HCT116 (cell line): ENCODE results near the gene ROR2. TPM values are rescaled to one million over a fixed set of nuclear protein-coding genes. Genes with fewer than 3 reads are reported as not detected.

ENCODE experiments used
- ATAC-seq: fragments of 200-7000 bp; cut with Tn5 transposase; 2 replicates; pipeline ENCODE4 v1.9.1; 2020; ENCODE audit warnings: mild to moderate bottlenecking, moderate library complexity
- BruUV-seq: library from RNA; stranded (reverse); fragments of 400-500 nt; replicated peaks from 2 replicates; lab custom pipeline; 2021; lab: Mats Ljungman, UMichigan
- CTCF ChIA-PET: fragments of 300-600 bp; sonication (Branson Sonifier 250); formaldehyde crosslinking; loops from one replicate; lab custom pipeline; 2021; ENCODE audit warnings: antibody characterized with exemption; lab: Charles Lee
- POLR2A ChIA-PET: fragments of 300-600, 350-600 bp; sonication (Branson Sonifier 250); formaldehyde crosslinking; loops from one replicate; lab custom pipeline; 2021; ENCODE audit warnings: antibody characterized with exemption; lab: Charles Lee
- RAD21 ChIA-PET, 2 experiments: fragments of 300-600 bp; sonication (Branson Sonifier 250); formaldehyde crosslinking; loops; one replicate each; lab custom pipeline; 2023; ENCODE audit warnings: low total read pairs in 2 of 2; ENCODE audit not compliant: uncharacterized antibody in 2 of 2, unreplicated experiment in 2 of 2, low non-redundant PET in 1 of 2; lab: Charles Lee
- DNase-seq: peaks from one replicate; pipeline ENCODE4 v3.0.0-alpha.2; 2010; ENCODE audit warnings: low read depth, low spot score
- H2AFZ ChIP-seq: fragments of 200-600 bp; shearing (Covaris generic), sonication (generic); 2 replicates; pipeline ENCODE4 v1.6.1; 2017; ENCODE audit warnings: low read depth, mixed run types, mixed read lengths, antibody characterized with exemption, low read length; ENCODE audit not compliant: poor library complexity, severe bottlenecking
- H3K27ac ChIP-seq: 2 replicates; pipeline ENCODE4 v1.5.1; 2012; ENCODE audit warnings: low read depth, low read length
- H3K27me3 ChIP-seq: fragments of 200-600 bp; sonication (generic); 2 replicates; pipeline ENCODE4 v1.6.1; 2016; ENCODE audit warnings: mixed run types, low read length, mixed read lengths; ENCODE audit not compliant: insufficient read depth
- H3K36me3 ChIP-seq, 2 experiments: fragments of 200-500 bp in 1 of 2; fragments of 200-600 bp in 1 of 2; sonication (Bioruptor generic) in 1 of 2; sonication (generic) in 1 of 2; 2 replicates each; pipeline versions ENCODE4 v1.5.1 to v1.6.1; 2014 to 2016; ENCODE audit warnings: low read length in 2 of 2, inconsistent platforms in 1 of 2, mixed read lengths in 1 of 2, mixed run types in 1 of 2; ENCODE audit not compliant: insufficient read depth in 2 of 2, control insufficient read depth in 1 of 2
- H3K4me1 ChIP-seq, 2 experiments: fragments of 200-600 bp in 1 of 2; sonication (generic) in 1 of 2; 2 replicates each; pipeline versions ENCODE4 v1.5.1 to v1.6.1; 2012 to 2017; ENCODE audit warnings: low read length in 2 of 2, inconsistent platforms in 1 of 2, mild to moderate bottlenecking in 1 of 2, mixed read lengths in 1 of 2, mixed run types in 1 of 2, moderate library complexity in 1 of 2; ENCODE audit not compliant: insufficient read depth in 2 of 2, control insufficient read depth in 1 of 2
- H3K4me2 ChIP-seq: fragments of 200-600 bp; sonication (generic); 2 replicates; pipeline ENCODE4 v1.6.1; 2017; ENCODE audit warnings: mixed run types, low read length, mixed read lengths
- H3K4me3 ChIP-seq, 2 experiments: fragments of 200-600 bp in 1 of 2; sonication (generic) in 1 of 2; replicated peaks in 1 of 2; 2 replicates each; pipeline ENCODE4 v1.5.1; 2011 to 2016; ENCODE audit warnings: low read length in 2 of 2, control low read depth in 1 of 2, low read depth in 1 of 2, mild to moderate bottlenecking in 1 of 2, mixed read lengths in 1 of 2, mixed run types in 1 of 2
- H3K79me2 ChIP-seq: fragments of 200-600 bp; sonication (generic); 2 replicates; pipeline ENCODE4 v1.6.1; 2017; ENCODE audit warnings: mild to moderate bottlenecking, mixed run types, low read length, moderate library complexity, mixed read lengths; ENCODE audit not compliant: insufficient read depth
- H3K9ac ChIP-seq: fragments of 200-600 bp; sonication (generic); 2 replicates; pipeline ENCODE4 v1.6.1; 2016; ENCODE audit warnings: low read length, mixed read lengths
- H3K9me2 ChIP-seq: fragments of 200-600 bp; sonication (generic), shearing (Covaris generic); 2 replicates; pipeline ENCODE4 v1.6.1; 2017; ENCODE audit warnings: mixed run types, mild to moderate bottlenecking, moderate library complexity; ENCODE audit not compliant: insufficient read depth
- H3K9me3 ChIP-seq, 2 experiments: fragments of 200-500 bp in 1 of 2; fragments of 200-600 bp in 1 of 2; sonication (Bioruptor generic) in 1 of 2; sonication (generic) in 1 of 2; 2 replicates each; pipeline ENCODE4 v1.6.1; 2014 to 2017; ENCODE audit warnings: low read length in 2 of 2, mixed read lengths in 2 of 2, inconsistent platforms in 1 of 2, low read depth in 1 of 2, mild to moderate bottlenecking in 1 of 2, mixed run types in 1 of 2, moderate library complexity in 1 of 2; ENCODE audit not compliant: control insufficient read depth in 1 of 2, insufficient read depth in 1 of 2
- H4K20me1 ChIP-seq: fragments of 200-600 bp; sonication (generic), shearing (Covaris generic); 2 replicates; pipeline ENCODE4 v1.6.1; 2017; ENCODE audit warnings: mixed run types, mild to moderate bottlenecking, moderate library complexity; ENCODE audit not compliant: insufficient read depth
- CBX3 ChIP-seq: IDR thresholded peaks from 2 replicates; pipeline ENCODE4 v1.6.1; 2012; ENCODE audit warnings: low read depth
- CEBPB ChIP-seq: IDR thresholded peaks from 2 replicates; pipeline ENCODE4 v1.6.1; 2012; ENCODE audit warnings: low read depth
- EGR1 ChIP-seq: IDR thresholded peaks from 2 replicates; pipeline ENCODE4 v1.6.1; 2012; ENCODE audit warnings: low read depth
- ELF1 ChIP-seq: IDR thresholded peaks from 2 replicates; pipeline ENCODE4 v1.6.1; 2012; ENCODE audit warnings: low read depth, borderline replicate concordance
- JUND ChIP-seq: IDR thresholded peaks from 2 replicates; pipeline ENCODE4 v1.6.1; 2012
- POLR2AphosphoS5 ChIP-seq: IDR thresholded peaks from 2 replicates; pipeline ENCODE4 v1.6.1; 2011; ENCODE audit warnings: mild to moderate bottlenecking, low read depth, low read length, moderate library complexity
- REST ChIP-seq: IDR thresholded peaks from 2 replicates; pipeline ENCODE4 v1.6.1; 2012; ENCODE audit warnings: low read depth
- SIN3A ChIP-seq: IDR thresholded peaks from 2 replicates; pipeline ENCODE4 v1.6.1; 2012; ENCODE audit warnings: low read depth
- SP1 ChIP-seq: IDR thresholded peaks from 2 replicates; pipeline ENCODE4 v1.6.1; 2012; ENCODE audit warnings: low read depth
- TCF7L2 ChIP-seq: IDR thresholded peaks from 2 replicates; pipeline ENCODE4 v1.7.0; 2011; ENCODE audit warnings: borderline replicate concordance, inconsistent platforms; ENCODE audit not compliant: insufficient read depth, insufficient read length; ENCODE audit errors: extremely low read depth
- YY1 ChIP-seq: IDR thresholded peaks from 2 replicates; pipeline ENCODE4 v1.6.1; 2011; ENCODE audit warnings: low read length, low read depth, moderate library complexity, mild to moderate bottlenecking; ENCODE audit not compliant: insufficient replicate concordance; ENCODE audit errors: extremely low read depth
- ZBTB33 ChIP-seq: IDR thresholded peaks from 2 replicates; pipeline ENCODE4 v1.6.1; 2011; ENCODE audit warnings: mild to moderate bottlenecking, low read length, moderate library complexity; ENCODE audit not compliant: insufficient replicate concordance; ENCODE audit errors: extremely low read depth
- ZFX ChIP-seq: fragments of 450-650 bp; IDR thresholded peaks from 2 replicates; pipeline ENCODE4 v1.6.1; 2017
- ZNF274 ChIP-seq: fragments of 200-500 bp; sonication (Bioruptor generic); IDR thresholded peaks from 2 replicates; pipeline ENCODE4 v1.6.1; 2014; ENCODE audit warnings: mild to moderate bottlenecking, low read depth, low read length, inconsistent platforms
- intact Hi-C: fragments of 100-400 bp; cut with micrococcal nuclease; formaldehyde crosslinking; loops from 2 replicates; pipeline ENCODE4 v1.10.0; 2022
- total RNA-seq: library from RNA; stranded (reverse); gene quantifications from one replicate; pipeline ENCODE4 v1.2.1, GENCODE V29; 2021; ENCODE audit not compliant: unreplicated experiment

Gene ROR2
- total RNA-seq, 1 experiment from 2014 or later, result 15.7 TPM

- TF ChIP-seq ELF1 (no peak), JUND (no peak), ZBTB33 (no peak), CBX3 (no peak), CEBPB (no peak)
Measured at GRCh38 chr9:91547081-91547480, 402.9 kb downstream of the ROR2 start (continued).

GRCh38 chr9:91546574-91546973, 403.5 kb downstream of the ROR2 start:
- TF ChIP-seq REST (no peak), ZFX (no peak), JUND (no peak), CEBPB (no peak), ZNF274 (no peak), CBX3 (no peak), SP1 (no peak), YY1 (no peak), EGR1 (no peak), ELF1 (no peak), SIN3A (no peak), ZBTB33 (no peak), POLR2AphosphoS5 (no peak), TCF7L2 (no peak)
- H3K36me3 ChIP-seq, result no peaks in the 10 kb centered on the region
- CTCF ChIA-PET, result no interaction called here
- H3K4me3 ChIP-seq, result no peak overlapping the region
- RAD21 ChIA-PET, result no interaction called here
- no peak overlapping the region for H3K27ac ChIP-seq
- no TSS peak for BruUV-seq
- no peaks in the 10 kb centered on the region for H3K27me3 ChIP-seq
- ATAC-seq, result no peak
- DNase-seq, result no peak
- no peak overlapping the region for H3K9ac ChIP-seq
- POLR2A ChIA-PET, result no interaction called here
- H4K20me1 ChIP-seq, result no peaks in the 10 kb centered on the region
- no peaks in the 10 kb centered on the region for H3K79me2 ChIP-seq
- intact Hi-C loops, result no loop called here
- H3K4me2 ChIP-seq, result no peak overlapping the region
- no peak overlapping the region for H2AFZ ChIP-seq
- no peaks in the 10 kb centered on the region for H3K9me2 ChIP-seq
- H3K4me1 ChIP-seq, result no peaks in the 10 kb centered on the region
- H3K9me3 ChIP-seq, result peaks cover 0 to 3% of the 10 kb centered on the region in 2 experiments; a peak in 1 of 4 replicates
